Upper lobe of left lung (tissue), 6 donors: ENCODE measurements around the gene NAP1L5. TPM values are rescaled to one million over a fixed set of nuclear protein-coding genes. Genes with fewer than 3 reads are reported as not detected.

ENCODE experiments used
- ATAC-seq, 2 donors: fragments of 200-7000 bp; cut with Tn5 transposase; one replicate each; pipeline ENCODE4 v1.9.1; 2022; ENCODE audit warnings: mild to moderate bottlenecking in 2 of 2, moderate library complexity in 2 of 2; ENCODE audit not compliant: low FRiP score in 2 of 2
- DNase-seq, 2 donors: peaks; one replicate each; pipeline ENCODE4 v3.0.0-alpha.2; 2019 to 2020
- H3K27ac ChIP-seq, 4 donors: fragments of 200-600 bp; sonication (generic); one replicate each; pipeline ENCODE4 v1.5.1; 2016 to 2019
- H3K27me3 ChIP-seq, 4 donors: fragments of 200-600 bp; sonication (generic); one replicate each; pipeline ENCODE4 v1.5.1; 2017 to 2019
- H3K36me3 ChIP-seq, 4 donors: fragments of 200-600 bp; sonication (generic); one replicate each; pipeline ENCODE4 v1.5.1; 2016 to 2019
- H3K4me1 ChIP-seq, 4 donors: fragments of 200-600 bp; sonication (generic); one replicate each; pipeline ENCODE4 v1.5.1; 2018 to 2019
- H3K4me3 ChIP-seq, 4 donors: fragments of 200-600 bp; sonication (generic); one replicate each; pipeline ENCODE4 v1.5.1; 2017 to 2019; ENCODE audit warnings: mild to moderate bottlenecking in 2 of 4, moderate library complexity in 1 of 4
- H3K9me3 ChIP-seq, 4 donors: fragments of 200-600 bp; sonication (generic); one replicate each; pipeline ENCODE4 v1.5.1; 2018 to 2019
- EP300 ChIP-seq, 4 donors: sonication (generic); formaldehyde crosslinking; IDR thresholded peaks; one replicate each; pipeline ENCODE4 v1.5.1; 2017; ENCODE audit warnings: antibody characterized with exemption in 4 of 4, control low read depth in 2 of 4
- POLR2A ChIP-seq, 4 donors: fragments of 450-650 bp; IDR thresholded peaks; one replicate each; pipeline ENCODE4 v1.5.1; 2016 to 2017; ENCODE audit warnings: antibody characterized with exemption in 4 of 4, mild to moderate bottlenecking in 2 of 4
- POLR2AphosphoS5 ChIP-seq, 2 donors: sonication (generic); formaldehyde crosslinking; IDR thresholded peaks; one replicate each; pipeline ENCODE4 v1.5.1; 2017; ENCODE audit warnings: antibody characterized with exemption in 2 of 2
- WGBS, 2 donors: methylation state at CpG; one replicate each; pipeline ENCODE4 v1.1.5; 2017 to 2018; 5-methylcytosine and 5-hydroxymethylcytosine counted together
- small RNA-seq, 4 donors: library from RNA; depleted of rRNA; stranded (forward); fragments of <200 nt; gene quantifications; one replicate each; pipeline ENCODE3, GENCODE V24; 2016
- total RNA-seq, 6 donors: library from RNA; depleted of rRNA in 4 of 6; stranded (reverse); fragments of >200 nt in 4 of 6; gene quantifications; one replicate each; pipeline versions ENCODE4 v1.1.0 to v1.2.1, GENCODE V29; 2016 to 2021
- TF ChIP-seq, protein P1 (sequence below), 6 experiments: fragments of 450-650 bp in 4 of 6; fragments of 200-600 bp in 2 of 6; sonication (generic) in 2 of 6; IDR thresholded peaks; one replicate each; pipeline ENCODE4 v1.5.1; 2016 to 2019; ENCODE audit warnings: antibody characterized with exemption in 6 of 6
- donor health status: DM: no; HTN: no; CAD: no; lungs with moderate emphysema.
- donor health status: DM: no; HTN: yes; CAD: no; lungs with severe emphysema.

Gene NAP1L5
- total RNA-seq, 6 donors from 2014 or later = 1.5 to 3.0 (median 2.8) TPM; not detected in 1

GRCh38 chr4:88646528-88647280 lies 50.9 kb downstream of the NAP1L5 start:
- TF ChIP-seq POLR2A (IDR thresholded peaks at IDR 0.05) (no peak), EP300 (IDR thresholded peaks at IDR 0.05) (no peak)
- TF ChIP-seq, protein P1, sequence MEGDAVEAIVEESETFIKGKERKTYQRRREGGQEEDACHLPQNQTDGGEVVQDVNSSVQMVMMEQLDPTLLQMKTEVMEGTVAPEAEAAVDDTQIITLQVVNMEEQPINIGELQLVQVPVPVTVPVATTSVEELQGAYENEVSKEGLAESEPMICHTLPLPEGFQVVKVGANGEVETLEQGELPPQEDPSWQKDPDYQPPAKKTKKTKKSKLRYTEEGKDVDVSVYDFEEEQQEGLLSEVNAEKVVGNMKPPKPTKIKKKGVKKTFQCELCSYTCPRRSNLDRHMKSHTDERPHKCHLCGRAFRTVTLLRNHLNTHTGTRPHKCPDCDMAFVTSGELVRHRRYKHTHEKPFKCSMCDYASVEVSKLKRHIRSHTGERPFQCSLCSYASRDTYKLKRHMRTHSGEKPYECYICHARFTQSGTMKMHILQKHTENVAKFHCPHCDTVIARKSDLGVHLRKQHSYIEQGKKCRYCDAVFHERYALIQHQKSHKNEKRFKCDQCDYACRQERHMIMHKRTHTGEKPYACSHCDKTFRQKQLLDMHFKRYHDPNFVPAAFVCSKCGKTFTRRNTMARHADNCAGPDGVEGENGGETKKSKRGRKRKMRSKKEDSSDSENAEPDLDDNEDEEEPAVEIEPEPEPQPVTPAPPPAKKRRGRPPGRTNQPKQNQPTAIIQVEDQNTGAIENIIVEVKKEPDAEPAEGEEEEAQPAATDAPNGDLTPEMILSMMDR (IDR thresholded peaks at IDR 0.05) = no peak
- peaks cover 0 to 9% (median 0%) of the 10 kb centered on the region in 4 donors for H3K9me3 ChIP-seq
- H3K4me3 ChIP-seq = no peak overlapping the region
- H3K36me3 ChIP-seq = no peaks in the 10 kb centered on the region
- H3K27ac ChIP-seq = no peak overlapping the region
- ATAC-seq (peak in 1 of 2 donors; percentile 53), DNase-seq (no peak)
- H3K27me3 ChIP-seq = no peaks in the 10 kb centered on the region
- WGBS, 2 donors = 85 to 91% methylated on average over 7 of the region's 7 CpGs
- H3K4me1 ChIP-seq = peaks cover 0 to 6% (median 0%) of the 10 kb centered on the region in 4 donors

- TF ChIP-seq POLR2A (IDR thresholded peaks at IDR 0.05) (no peak), EP300 (IDR thresholded peaks at IDR 0.05) (no peak), POLR2AphosphoS5 (IDR thresholded peaks at IDR 0.05) (no peak)
- TF ChIP-seq, protein P1 (IDR thresholded peaks at IDR 0.05) = no peak
- no peaks in the 10 kb centered on the region for H3K36me3 ChIP-seq
- H3K27me3 ChIP-seq = no peaks in the 10 kb centered on the region
- no peak overlapping the region for H3K27ac ChIP-seq
- ATAC-seq (no peak), DNase-seq (no peak)
- WGBS, 2 donors = 94 to 100% methylated on average over 1 of the region's 1 CpG
- peaks cover 0 to 9% (median 0%) of the 10 kb centered on the region in 4 donors for H3K9me3 ChIP-seq
- no peak overlapping the region for H3K4me3 ChIP-seq
- H3K4me1 ChIP-seq = peaks cover 0 to 6% (median 0%) of the 10 kb centered on the region in 4 donors
Measured at GRCh38 chr4:88645994-88646393, 51.6 kb downstream of the NAP1L5 start.

Small RNA genes within 50 kb of the gene (small RNA-seq; reads per million reads assigned to genes)
- 0 reads per million in 4 donors for gene RF02115
- gene RNU6-33P = 0 reads per million in 4 donors

Other genes starting within 250 kb of the NAP1L5 start
- gene HERC5, start 240.7 kb downstream of the NAP1L5 start, total RNA-seq = 10 to 100 TPM in 3 of 6 donors, 1 to 10 TPM in 3; 4.3 to 18.1 (median 9.8) TPM
- gene PYURF, start 174.1 kb downstream of the NAP1L5 start, total RNA-seq = 10 to 100 TPM; 24.1 to 71.4 (median 62.0) TPM
- 100 to 1,000 TPM in 1 of 6 donors, 10 to 100 TPM in 5; 37.5 to 103 (median 49.7) TPM for gene HERC3, start 105.3 kb downstream of the NAP1L5 start, total RNA-seq